RWPE1 (cell line): ENCODE data around the gene CHKA.
A peak's percentile ranks its signal among the peaks of the same experiment; 100 is the strongest.

Source experiments
- CTCF ChIA-PET: fragments of 350-600 bp; sonication (Branson Sonifier 250); formaldehyde crosslinking; extraction: SDS; loops from one replicate; lab custom pipeline; 2021; lab: Yijun Ruan, JAX
- POLR2A ChIA-PET: fragments of 400-600 bp; formaldehyde crosslinking; extraction: SDS; loops from one replicate; lab custom pipeline; 2020; ENCODE audit warnings: antibody characterized with exemption; ENCODE audit not compliant: low non-redundant PET; lab: Yijun Ruan, JAX
- DNase-seq: peaks from one replicate; pipeline ENCODE4 v3.0.0; 2012; ENCODE audit warnings: low spot score
- H3K27ac ChIP-seq: fragments of 450-650 bp; 2 replicates; pipeline ENCODE4 v1.5.1; 2017
- TF ChIP-seq, protein P1 (sequence below): fragments of 450-650 bp; conservative IDR thresholded peaks from 2 replicates; pipeline ENCODE4 v1.5.1; 2017; ENCODE audit warnings: low read depth, mild to moderate bottlenecking

Gene CHKA

DNA sequence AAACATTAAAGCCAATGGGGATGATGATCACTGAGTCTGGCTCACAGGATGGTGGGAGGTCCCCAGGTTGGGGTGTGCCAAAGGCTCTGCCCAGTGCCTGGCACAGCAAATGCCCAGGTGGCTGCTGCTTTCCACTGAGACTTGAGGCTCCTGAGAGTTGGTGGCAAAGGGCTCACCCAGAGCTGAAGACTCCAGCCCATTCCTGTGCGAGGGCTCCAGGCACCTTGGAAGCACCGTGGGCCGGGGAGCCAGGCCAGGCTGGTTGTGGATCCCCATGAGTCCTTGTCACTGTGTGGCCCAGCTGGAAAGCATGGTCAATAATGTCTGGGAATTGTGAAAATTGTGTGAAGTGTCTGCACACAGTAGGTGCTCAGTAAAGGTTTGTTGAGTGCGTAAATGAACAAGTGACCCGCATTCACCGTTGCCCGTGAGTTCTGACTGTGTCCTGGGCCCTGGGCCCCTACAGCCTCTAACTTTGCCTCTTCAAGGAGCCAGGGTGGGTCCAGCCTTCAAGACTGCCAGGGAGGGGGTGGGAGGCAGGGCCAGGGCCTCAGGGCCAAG is 114.5 kb downstream of the CHKA start:
- no peak for DNase-seq
- CTCF ChIA-PET: interaction anchor here (0.9 kb wide), 1 partner anchor 202 kb away, joined by 3 read pairs; no protein-coding TSS in a partner anchor
- peak overlapping the region; percentile 61 for H3K27ac ChIP-seq
- POLR2A ChIA-PET: no interaction called here
- TF ChIP-seq, protein P1, sequence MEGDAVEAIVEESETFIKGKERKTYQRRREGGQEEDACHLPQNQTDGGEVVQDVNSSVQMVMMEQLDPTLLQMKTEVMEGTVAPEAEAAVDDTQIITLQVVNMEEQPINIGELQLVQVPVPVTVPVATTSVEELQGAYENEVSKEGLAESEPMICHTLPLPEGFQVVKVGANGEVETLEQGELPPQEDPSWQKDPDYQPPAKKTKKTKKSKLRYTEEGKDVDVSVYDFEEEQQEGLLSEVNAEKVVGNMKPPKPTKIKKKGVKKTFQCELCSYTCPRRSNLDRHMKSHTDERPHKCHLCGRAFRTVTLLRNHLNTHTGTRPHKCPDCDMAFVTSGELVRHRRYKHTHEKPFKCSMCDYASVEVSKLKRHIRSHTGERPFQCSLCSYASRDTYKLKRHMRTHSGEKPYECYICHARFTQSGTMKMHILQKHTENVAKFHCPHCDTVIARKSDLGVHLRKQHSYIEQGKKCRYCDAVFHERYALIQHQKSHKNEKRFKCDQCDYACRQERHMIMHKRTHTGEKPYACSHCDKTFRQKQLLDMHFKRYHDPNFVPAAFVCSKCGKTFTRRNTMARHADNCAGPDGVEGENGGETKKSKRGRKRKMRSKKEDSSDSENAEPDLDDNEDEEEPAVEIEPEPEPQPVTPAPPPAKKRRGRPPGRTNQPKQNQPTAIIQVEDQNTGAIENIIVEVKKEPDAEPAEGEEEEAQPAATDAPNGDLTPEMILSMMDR: no peak

DNA sequence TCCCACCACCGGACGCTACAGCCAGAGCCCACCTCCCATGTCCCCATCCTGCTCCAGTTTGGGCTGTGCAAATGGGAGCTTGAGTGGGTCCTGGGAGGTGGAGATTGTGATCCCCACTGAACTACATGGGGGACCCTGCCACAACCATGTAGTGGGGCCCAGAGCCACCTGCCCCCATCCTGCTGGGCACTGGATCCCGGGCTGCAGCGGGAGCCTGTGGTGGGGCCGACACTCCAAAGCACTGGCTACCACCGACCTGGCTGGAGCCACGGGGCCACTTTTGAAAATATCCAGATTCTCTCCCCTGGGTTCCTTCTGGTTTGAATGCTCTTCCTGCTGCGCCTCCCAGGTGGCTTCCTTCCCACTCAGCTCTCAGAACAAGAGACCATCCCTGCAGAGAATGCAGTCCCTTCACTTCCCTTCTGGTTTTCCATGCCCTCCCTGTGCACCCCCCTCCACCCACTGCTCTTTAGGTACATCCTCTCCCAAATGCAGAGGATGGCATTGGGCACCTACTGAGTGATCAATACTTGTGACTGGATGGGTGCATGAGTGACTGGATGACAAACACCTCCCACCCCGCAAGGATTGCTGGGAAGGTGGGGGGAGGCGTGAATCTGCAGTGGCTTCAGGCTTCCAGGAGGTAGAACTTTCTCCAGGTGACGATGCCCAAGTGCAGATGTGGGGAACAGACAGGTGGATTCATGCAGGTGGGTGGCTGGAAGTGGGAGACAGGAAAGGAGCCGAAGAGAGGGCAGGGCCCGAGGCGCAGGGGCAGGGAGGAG is 116.4 kb downstream of the CHKA start:
- TF ChIP-seq, protein P1: no peak
- H3K27ac ChIP-seq: peak overlapping the region; percentile 61
- no peak for DNase-seq
- ChIA-PET CTCF (interaction anchor here (0.5 kb wide), 1 partner anchor 242 kb away, joined by 3 read pairs; no protein-coding TSS in a partner anchor), POLR2A (no interaction called here)

DNA sequence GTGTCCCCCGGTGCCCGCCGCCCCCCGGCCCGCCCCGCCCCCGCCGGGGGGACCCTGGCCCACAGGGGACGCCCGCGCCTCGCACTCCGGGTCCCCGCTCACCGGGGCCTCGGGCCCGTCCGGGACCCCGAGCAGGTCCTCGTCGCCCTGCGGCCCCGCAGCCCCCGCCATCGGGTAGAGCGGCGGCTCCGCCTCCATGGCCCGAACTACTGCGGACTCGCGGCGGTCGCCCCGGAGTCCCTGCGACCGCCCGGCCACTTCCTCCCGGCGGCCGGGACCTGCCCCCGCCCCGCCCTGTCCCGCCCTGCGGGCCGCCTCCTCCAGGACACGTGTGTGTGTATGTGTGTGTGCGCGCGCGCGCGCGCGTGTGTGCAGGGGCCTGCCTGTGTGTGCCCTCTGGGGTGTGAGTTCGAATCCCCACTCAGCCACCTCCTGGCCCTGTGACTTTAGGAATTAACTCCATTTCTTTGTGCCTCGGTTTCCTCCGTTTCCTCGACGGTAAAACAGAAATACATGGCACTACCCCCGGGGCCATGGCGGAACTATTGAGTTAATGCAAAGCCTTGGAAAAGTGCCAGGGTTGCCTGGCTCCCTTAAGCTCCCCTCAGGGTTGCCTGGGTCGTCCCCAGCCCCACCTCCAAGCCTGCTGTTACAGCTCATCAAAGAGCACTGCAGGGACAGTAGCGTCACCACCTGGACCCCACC is 117.2 kb downstream of the CHKA start, which contains the start of gene UNC93B1:
Gene UNC93B1 (minus strand): TSS at position 252 of the 705 bp plus-strand sequence. CDS start 54 bp downstream, at position 198.
- ChIA-PET POLR2A (no interaction called here), CTCF (interaction anchor here (0.5 to 1.5 kb wide), 4 partner anchors 16 to 242 kb away, joined by 3 to 6 read pairs (median 4); no protein-coding TSS in a partner anchor)
- peak; percentile 64 for DNase-seq
- TF ChIP-seq, protein P1: no peak
- peak within 1 kb of the TSS; percentile 61 for H3K27ac ChIP-seq

DNA sequence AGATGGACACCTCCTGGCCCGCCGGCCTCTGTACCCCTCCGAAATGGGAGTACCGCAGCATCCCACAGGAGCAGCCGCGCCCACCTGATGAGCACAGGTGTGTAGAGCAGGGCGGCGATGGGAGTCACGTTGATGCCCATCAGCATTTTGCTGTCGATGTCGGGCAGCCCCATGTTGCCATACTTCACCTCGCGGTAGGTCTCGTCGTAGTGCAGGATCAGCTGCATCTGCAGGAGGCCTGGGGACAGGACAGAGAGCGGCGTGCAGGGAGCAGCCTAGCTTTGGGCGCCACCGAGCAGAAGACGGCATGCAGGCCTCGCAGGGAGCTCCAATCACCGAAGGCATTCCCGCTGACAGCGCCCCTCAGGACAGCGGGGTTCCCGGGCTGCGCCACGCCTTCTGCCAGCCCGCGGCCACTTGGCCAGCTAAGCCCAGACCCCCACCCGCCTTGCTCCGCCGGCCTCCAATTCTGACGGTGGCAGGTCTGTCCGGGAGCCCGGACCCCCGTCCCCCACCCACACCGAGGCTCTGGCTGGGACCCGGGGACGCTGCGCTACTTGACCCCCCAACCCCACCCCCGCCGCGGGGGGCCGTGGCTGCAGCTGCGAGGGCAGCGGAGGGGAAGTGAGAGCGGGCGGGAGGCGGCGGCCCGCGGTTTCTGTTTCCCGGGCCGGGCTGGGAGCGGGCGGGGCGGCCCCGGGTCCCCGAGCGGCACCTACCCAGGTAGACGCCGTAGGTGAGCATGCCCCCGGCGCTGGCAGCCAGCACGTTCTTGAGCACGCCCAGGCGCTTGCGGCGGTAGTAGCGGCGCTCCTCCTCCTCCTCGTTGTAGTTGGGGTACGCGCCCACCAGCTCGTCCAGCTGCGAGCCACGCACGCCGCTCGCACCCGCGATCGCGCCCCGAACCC is 118.0 kb downstream of the CHKA start:
- H3K27ac ChIP-seq: peak overlapping the region; percentile 61
- ChIA-PET POLR2A (no interaction called here), CTCF (interaction anchor here (0.7 to 1.5 kb wide), 3 partner anchors 17 to 48 kb away, joined by 3 to 6 read pairs (median 4); no protein-coding TSS in a partner anchor)
- TF ChIP-seq, protein P1: no peak
- DNase-seq: no peak
